HEK293 (cell line): Measurements from ENCODE around the gene FSCN2.

Source experiments
- CTCF ChIP-seq: fragments of 450-650 bp; formaldehyde crosslinking; IDR thresholded peaks from 2 replicates; pipeline ENCODE4 v1.5.1; 2016; ENCODE audit warnings: missing biosample characterization, missing genetic modification characterization
- REST ChIP-seq: fragments of 450-650 bp; formaldehyde crosslinking; IDR thresholded peaks from 2 replicates; pipeline ENCODE4 v1.5.1; 2016; ENCODE audit warnings: missing biosample characterization, missing genetic modification characterization
- SCRT1 ChIP-seq: fragments of 450-650 bp; formaldehyde crosslinking; IDR thresholded peaks from 2 replicates; pipeline ENCODE4 v1.5.1; 2016; ENCODE audit warnings: missing biosample characterization, missing genetic modification characterization, borderline replicate concordance
- ZBTB10 ChIP-seq: fragments of 450-650 bp; formaldehyde crosslinking; IDR thresholded peaks from 2 replicates; pipeline ENCODE4 v1.5.1; 2016; ENCODE audit warnings: missing biosample characterization, missing genetic modification characterization
- ZBTB48 ChIP-seq: fragments of 450-650 bp; formaldehyde crosslinking; IDR thresholded peaks from 2 replicates; pipeline ENCODE4 v1.5.1; 2016; ENCODE audit warnings: missing biosample characterization, missing genetic modification characterization
- ZNF211 ChIP-seq: fragments of 450-650 bp; formaldehyde crosslinking; IDR thresholded peaks from 2 replicates; pipeline ENCODE4 v1.5.1; 2016; ENCODE audit warnings: low read depth, missing biosample characterization, missing genetic modification characterization
- ZNF423 ChIP-seq: fragments of 450-650 bp; formaldehyde crosslinking; IDR thresholded peaks from 2 replicates; pipeline ENCODE4 v1.5.1; 2016; ENCODE audit warnings: missing biosample characterization, missing genetic modification characterization
- ZNF785 ChIP-seq: fragments of 450-650 bp; formaldehyde crosslinking; IDR thresholded peaks from 2 replicates; pipeline ENCODE4 v1.5.1; 2016; ENCODE audit warnings: missing biosample characterization, missing genetic modification characterization
- TF ChIP-seq, protein P1 (sequence below): sonication (generic); formaldehyde crosslinking; IDR thresholded peaks from 2 replicates; pipeline ENCODE4 v1.8.1; 2022; ENCODE audit warnings: mild to moderate bottlenecking, moderate library complexity, missing genetic modification reagents

DNA sequence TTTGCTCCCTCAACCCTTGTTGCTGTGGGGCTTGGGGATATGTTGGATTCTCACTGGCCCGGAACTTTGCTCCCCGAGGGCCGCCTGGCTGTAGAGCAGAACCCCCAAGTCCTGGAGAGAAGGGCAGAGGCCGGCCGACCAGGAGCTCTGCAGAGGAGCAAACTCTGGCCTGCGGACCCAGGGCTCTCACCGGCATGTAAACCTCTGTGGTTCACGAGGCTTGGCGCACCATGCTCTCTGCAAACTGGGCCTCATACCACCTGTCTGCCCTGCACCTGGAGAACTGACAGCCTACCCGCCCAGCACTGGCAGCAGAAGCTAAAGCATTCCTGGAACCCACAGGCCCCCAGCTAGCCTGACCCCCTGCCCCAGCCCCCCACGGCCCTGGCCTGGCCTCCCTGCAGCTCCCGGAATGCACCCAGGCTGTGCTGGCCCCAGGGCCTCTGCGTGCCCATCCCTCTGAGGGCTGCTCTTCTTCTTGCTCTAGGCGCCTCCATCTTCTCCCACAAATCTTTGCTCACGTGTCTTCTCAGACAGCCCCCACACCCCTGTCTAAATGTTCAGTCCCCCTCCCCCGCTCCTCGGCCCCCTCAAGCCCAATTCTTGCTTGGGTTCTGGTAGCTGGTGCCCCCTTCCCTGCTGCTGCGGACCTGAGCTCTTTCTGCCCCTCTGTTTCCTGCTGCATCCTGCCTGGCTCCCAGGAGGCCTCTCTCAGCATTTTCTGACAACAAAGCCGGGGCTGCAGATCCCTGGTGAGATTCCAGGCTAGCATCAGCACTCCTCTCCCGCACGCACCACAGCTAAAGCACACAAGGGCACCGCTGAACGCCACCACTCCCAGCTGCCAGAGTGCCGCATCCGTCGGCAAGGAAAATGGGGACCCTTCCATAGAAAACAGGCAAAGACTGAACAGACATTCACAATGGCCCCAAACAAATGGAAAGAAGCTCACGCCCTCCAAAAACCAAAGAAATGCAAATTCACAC, 38.9 kb upstream of the FSCN2 start:
- TF ChIP-seq ZBTB10 (tag by site-specific recombination) (no peak), ZNF211 (tag by site-specific recombination) (no peak), CTCF (no peak), ZBTB48 (tag by site-specific recombination) (no peak), SCRT1 (tag by site-specific recombination) (no peak), ZNF785 (no peak), ZNF423 (tag by site-specific recombination) (no peak), REST (tag by site-specific recombination) (no peak)
- TF ChIP-seq, protein P1, sequence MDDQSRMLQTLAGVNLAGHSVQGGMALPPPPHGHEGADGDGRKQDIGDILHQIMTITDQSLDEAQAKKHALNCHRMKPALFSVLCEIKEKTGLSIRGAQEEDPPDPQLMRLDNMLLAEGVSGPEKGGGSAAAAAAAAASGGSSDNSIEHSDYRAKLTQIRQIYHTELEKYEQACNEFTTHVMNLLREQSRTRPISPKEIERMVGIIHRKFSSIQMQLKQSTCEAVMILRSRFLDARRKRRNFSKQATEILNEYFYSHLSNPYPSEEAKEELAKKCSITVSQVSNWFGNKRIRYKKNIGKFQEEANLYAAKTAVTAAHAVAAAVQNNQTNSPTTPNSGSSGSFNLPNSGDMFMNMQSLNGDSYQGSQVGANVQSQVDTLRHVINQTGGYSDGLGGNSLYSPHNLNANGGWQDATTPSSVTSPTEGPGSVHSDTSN (CRISPR knock-in tag) = no peak
